Liver (tissue), 9 donors: Measurements from ENCODE around the gene RFFL. TPM values are rescaled to one million over a fixed set of nuclear protein-coding genes. Genes with fewer than 3 reads are reported as not detected.
A peak's percentile ranks its signal among the peaks of the same experiment; 100 is the strongest.
"Not testable (repeated sequence)": the region's sequence is repeated elsewhere in the genome, so short reads cannot be mapped to it uniquely, and the experiment has no call there.

Experiments
- DNase-seq: peaks from one replicate; pipeline ENCODE4 v3.0.0-alpha.2; 2017; ENCODE audit warnings: low spot score
- H3K27ac ChIP-seq, 2 donors: one replicate each; pipeline ENCODE4 v1.7.0; 2013; ENCODE audit warnings: inconsistent platforms in 2 of 2, low read length in 2 of 2, control low read depth in 1 of 2, low read depth in 1 of 2, mild to moderate bottlenecking in 1 of 2
- H3K27me3 ChIP-seq, 4 donors: one replicate each; pipeline versions ENCODE4 v1.6.1 to v1.7.0; 2013; ENCODE audit warnings: low read length in 3 of 4, inconsistent platforms in 1 of 4, mild to moderate bottlenecking in 1 of 4, moderate library complexity in 1 of 4; ENCODE audit not compliant: control insufficient read depth in 4 of 4, insufficient read depth in 4 of 4
- H3K36me3 ChIP-seq, 4 donors: one replicate each; pipeline versions ENCODE4 v1.6.1 to v1.7.0; 2013; ENCODE audit warnings: low read length in 3 of 4, mild to moderate bottlenecking in 3 of 4, low read depth in 1 of 4, moderate library complexity in 1 of 4; ENCODE audit not compliant: control insufficient read depth in 4 of 4, insufficient read depth in 3 of 4
- H3K4me1 ChIP-seq, 4 donors: one replicate each; pipeline versions ENCODE4 v1.6.1 to v1.7.0; 2013; ENCODE audit warnings: low read length in 3 of 4, mild to moderate bottlenecking in 3 of 4, moderate library complexity in 1 of 4; ENCODE audit not compliant: control insufficient read depth in 4 of 4, insufficient read depth in 4 of 4
- H3K4me3 ChIP-seq, 3 donors: one replicate each; pipeline versions ENCODE4 v1.6.1 to v1.7.0; 2013; ENCODE audit warnings: low read length in 3 of 3, control low read depth in 1 of 3, low read depth in 1 of 3, mild to moderate bottlenecking in 1 of 3
- H3K9ac ChIP-seq, 2 donors: one replicate each; pipeline ENCODE4 v1.7.0; 2013; ENCODE audit warnings: low read length in 2 of 2, mild to moderate bottlenecking in 2 of 2, moderate library complexity in 2 of 2, control low read depth in 1 of 2, low read depth in 1 of 2
- H3K9me3 ChIP-seq, 4 donors: one replicate each; pipeline versions ENCODE4 v1.6.1 to v1.7.0; 2013; ENCODE audit warnings: low read length in 3 of 4; ENCODE audit not compliant: control insufficient read depth in 4 of 4
- CTCF ChIP-seq: fragments of 150-350 bp; IDR thresholded peaks from 2 replicates; pipeline ENCODE4 v1.5.1; 2017; ENCODE audit warnings: improper control_type of control experiment, low read depth, low read length; ENCODE audit not compliant: missing input control
- EGR1 ChIP-seq, 2 donors: IDR thresholded peaks; 2 replicates each; pipeline ENCODE4 v1.6.1; 2016 to 2018; ENCODE audit warnings: antibody characterized with exemption in 2 of 2, low read depth in 2 of 2
- FOXA1 ChIP-seq: IDR thresholded peaks from 2 replicates; pipeline ENCODE4 v1.6.1; 2016; ENCODE audit warnings: antibody characterized with exemption
- FOXA2 ChIP-seq: IDR thresholded peaks from 2 replicates; pipeline ENCODE4 v1.6.1; 2016; ENCODE audit warnings: antibody characterized with exemption
- GABPA ChIP-seq, 2 donors: IDR thresholded peaks in 1 of 2; conservative IDR thresholded peaks in 1 of 2; 2 replicates each; pipeline ENCODE4 v1.6.1; 2016; ENCODE audit warnings: antibody characterized with exemption in 2 of 2, mild to moderate bottlenecking in 1 of 2, moderate library complexity in 1 of 2
- HNF4A ChIP-seq, 2 donors: conservative IDR thresholded peaks; 2 replicates each; pipeline ENCODE4 v1.6.1; 2016; ENCODE audit warnings: antibody characterized with exemption in 2 of 2, mild to moderate bottlenecking in 2 of 2
- HNF4G ChIP-seq: IDR thresholded peaks from 2 replicates; pipeline ENCODE4 v1.6.1; 2016; ENCODE audit warnings: antibody characterized with exemption
- JUND ChIP-seq, 2 donors: IDR thresholded peaks; 2 replicates each; pipeline ENCODE4 v1.6.1; 2016; ENCODE audit warnings: antibody characterized with exemption in 2 of 2
- MAX ChIP-seq: IDR thresholded peaks from 2 replicates; pipeline ENCODE4 v1.6.1; 2016; ENCODE audit warnings: antibody characterized with exemption
- NR2F2 ChIP-seq: IDR thresholded peaks from 2 replicates; pipeline ENCODE4 v1.6.1; 2016; ENCODE audit warnings: antibody characterized with exemption
- RAD21 ChIP-seq, 2 donors: IDR thresholded peaks; 2 replicates each; pipeline ENCODE4 v1.6.1; 2016; ENCODE audit warnings: antibody characterized with exemption in 2 of 2, mild to moderate bottlenecking in 2 of 2
- RXRA ChIP-seq, 2 donors: IDR thresholded peaks; 2 replicates each; pipeline ENCODE4 v1.6.1; 2017 to 2018; ENCODE audit warnings: antibody characterized with exemption in 2 of 2, mild to moderate bottlenecking in 1 of 2
- SP1 ChIP-seq: IDR thresholded peaks from 2 replicates; pipeline ENCODE4 v1.6.1; 2018; ENCODE audit warnings: antibody characterized with exemption, mild to moderate bottlenecking
- TAF1 ChIP-seq: conservative IDR thresholded peaks from 2 replicates; pipeline ENCODE4 v1.6.1; 2016; ENCODE audit warnings: antibody characterized with exemption, mild to moderate bottlenecking
- YY1 ChIP-seq: IDR thresholded peaks from 2 replicates; pipeline ENCODE4 v1.6.1; 2016; ENCODE audit warnings: antibody characterized with exemption, mild to moderate bottlenecking
- WGBS: extraction: QIAGEN DNeasy Blood & Tissue Kit; methylation state at CpG from one replicate; pipeline ENCODE4 v1.1.7; 2013; 5-methylcytosine and 5-hydroxymethylcytosine counted together
- polyA plus RNA-seq, 2 donors: library from polyadenylated mRNA; stranded (reverse) in 1 of 2; unstranded in 1 of 2; fragments of 200-250 nt in 1 of 2; fragments of >200 nt in 1 of 2; fragmentation: Nextera tagmentation in 1 of 2; extraction: Ambion mirVana in 1 of 2; gene quantifications; one replicate each; pipeline versions ENCODE4 v1.2.1 to v1.2.3, GENCODE V29; 2013 to 2015
- total RNA-seq, 2 donors: library from RNA; depleted of rRNA; stranded (reverse); fragments of >200 nt; gene quantifications; one replicate each; pipeline ENCODE4 v1.2.3, GENCODE V29; 2014
- TF ChIP-seq, protein P1 (sequence below): IDR thresholded peaks from 2 replicates; pipeline ENCODE4 v1.6.1; 2016; ENCODE audit warnings: antibody characterized with exemption
- TF ChIP-seq, protein P2 (sequence below): IDR thresholded peaks from 2 replicates; pipeline ENCODE4 v1.6.1; 2016; ENCODE audit warnings: antibody characterized with exemption
- TF ChIP-seq, protein P3 (sequence below): IDR thresholded peaks from 2 replicates; pipeline ENCODE4 v1.6.1; 2016; ENCODE audit warnings: antibody characterized with exemption, mild to moderate bottlenecking
- donor health status: healthy.
- donor health status: healthy.
- donor health status: healthy.
- donor health status: healthy.
- donor health status: healthy.

RFFL gene
- total RNA-seq = 10 to 100 TPM; 24.0 to 28.0 TPM
- 10 to 100 TPM; 15.9 to 20.0 TPM for polyA plus RNA-seq

GRCh38 chr17:35063514-35064223, at the start of gene RFFL:
TSS of gene RFFL (minus strand) at chr17:35063707. CDS start at chr17:35026553, 37,154 bp downstream.
- 6% methylated on average over 6 of the region's 6 CpGs for WGBS
- Histone ChIP-seq H3K9ac (peak within 1 kb of the TSS; percentile 78 to 83), H3K4me3 (peak within 1 kb of the TSS; percentile 51 to 62 (median 57)), H3K27me3 (no peaks in the 10 kb centered on the region), H3K4me1 (peaks cover 13 to 30% (median 14%) of the 10 kb centered on the region in 4 donors), H3K9me3 (no peaks in the 10 kb centered on the region), H3K36me3 (peaks cover 0 to 4% (median 2%) of the 10 kb centered on the region in 4 donors), H3K27ac (peak within 1 kb of the TSS; percentile 84 to 91)
- TF ChIP-seq EGR1 (IDR thresholded peaks at IDR 0.05; ENCODE audit: low read depth in 2 of 2) = peak in 1 of 2 donors; percentile 54
- no peak for TF ChIP-seq HNF4G
- peak; percentile 55 for TF ChIP-seq FOXA1
- TF ChIP-seq GABPA (IDR thresholded peaks at IDR 0.05 in 1 of 2, conservative IDR thresholded peaks at IDR 0.05 in 1 of 2) = peak in 1 of 2 donors; percentile 63
- peak; percentile 84 for TF ChIP-seq SP1
- TF ChIP-seq MAX = peak; percentile 73
- TF ChIP-seq, protein P1, sequence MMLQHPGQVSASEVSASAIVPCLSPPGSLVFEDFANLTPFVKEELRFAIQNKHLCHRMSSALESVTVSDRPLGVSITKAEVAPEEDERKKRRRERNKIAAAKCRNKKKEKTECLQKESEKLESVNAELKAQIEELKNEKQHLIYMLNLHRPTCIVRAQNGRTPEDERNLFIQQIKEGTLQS = peak; percentile 94
- TF ChIP-seq HNF4A (conservative IDR thresholded peaks at IDR 0.05) = peak; percentile 71 to 78
- TF ChIP-seq, protein P2, sequence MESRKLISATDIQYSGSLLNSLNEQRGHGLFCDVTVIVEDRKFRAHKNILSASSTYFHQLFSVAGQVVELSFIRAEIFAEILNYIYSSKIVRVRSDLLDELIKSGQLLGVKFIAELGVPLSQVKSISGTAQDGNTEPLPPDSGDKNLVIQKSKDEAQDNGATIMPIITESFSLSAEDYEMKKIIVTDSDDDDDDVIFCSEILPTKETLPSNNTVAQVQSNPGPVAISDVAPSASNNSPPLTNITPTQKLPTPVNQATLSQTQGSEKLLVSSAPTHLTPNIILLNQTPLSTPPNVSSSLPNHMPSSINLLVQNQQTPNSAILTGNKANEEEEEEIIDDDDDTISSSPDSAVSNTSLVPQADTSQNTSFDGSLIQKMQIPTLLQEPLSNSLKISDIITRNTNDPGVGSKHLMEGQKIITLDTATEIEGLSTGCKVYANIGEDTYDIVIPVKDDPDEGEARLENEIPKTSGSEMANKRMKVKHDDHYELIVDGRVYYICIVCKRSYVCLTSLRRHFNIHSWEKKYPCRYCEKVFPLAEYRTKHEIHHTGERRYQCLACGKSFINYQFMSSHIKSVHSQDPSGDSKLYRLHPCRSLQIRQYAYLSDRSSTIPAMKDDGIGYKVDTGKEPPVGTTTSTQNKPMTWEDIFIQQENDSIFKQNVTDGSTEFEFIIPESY = peak; percentile 80
- TF ChIP-seq JUND (IDR thresholded peaks at IDR 0.05) = peak; percentile 98
- TF ChIP-seq RXRA (IDR thresholded peaks at IDR 0.05) = peak; percentile 78 to 86
- TF ChIP-seq TAF1 = peak; percentile 86
- peak; percentile 71 for TF ChIP-seq FOXA2
- peak; percentile 65 to 75 for TF ChIP-seq RAD21 (IDR thresholded peaks at IDR 0.05)
- TF ChIP-seq, protein P3, sequence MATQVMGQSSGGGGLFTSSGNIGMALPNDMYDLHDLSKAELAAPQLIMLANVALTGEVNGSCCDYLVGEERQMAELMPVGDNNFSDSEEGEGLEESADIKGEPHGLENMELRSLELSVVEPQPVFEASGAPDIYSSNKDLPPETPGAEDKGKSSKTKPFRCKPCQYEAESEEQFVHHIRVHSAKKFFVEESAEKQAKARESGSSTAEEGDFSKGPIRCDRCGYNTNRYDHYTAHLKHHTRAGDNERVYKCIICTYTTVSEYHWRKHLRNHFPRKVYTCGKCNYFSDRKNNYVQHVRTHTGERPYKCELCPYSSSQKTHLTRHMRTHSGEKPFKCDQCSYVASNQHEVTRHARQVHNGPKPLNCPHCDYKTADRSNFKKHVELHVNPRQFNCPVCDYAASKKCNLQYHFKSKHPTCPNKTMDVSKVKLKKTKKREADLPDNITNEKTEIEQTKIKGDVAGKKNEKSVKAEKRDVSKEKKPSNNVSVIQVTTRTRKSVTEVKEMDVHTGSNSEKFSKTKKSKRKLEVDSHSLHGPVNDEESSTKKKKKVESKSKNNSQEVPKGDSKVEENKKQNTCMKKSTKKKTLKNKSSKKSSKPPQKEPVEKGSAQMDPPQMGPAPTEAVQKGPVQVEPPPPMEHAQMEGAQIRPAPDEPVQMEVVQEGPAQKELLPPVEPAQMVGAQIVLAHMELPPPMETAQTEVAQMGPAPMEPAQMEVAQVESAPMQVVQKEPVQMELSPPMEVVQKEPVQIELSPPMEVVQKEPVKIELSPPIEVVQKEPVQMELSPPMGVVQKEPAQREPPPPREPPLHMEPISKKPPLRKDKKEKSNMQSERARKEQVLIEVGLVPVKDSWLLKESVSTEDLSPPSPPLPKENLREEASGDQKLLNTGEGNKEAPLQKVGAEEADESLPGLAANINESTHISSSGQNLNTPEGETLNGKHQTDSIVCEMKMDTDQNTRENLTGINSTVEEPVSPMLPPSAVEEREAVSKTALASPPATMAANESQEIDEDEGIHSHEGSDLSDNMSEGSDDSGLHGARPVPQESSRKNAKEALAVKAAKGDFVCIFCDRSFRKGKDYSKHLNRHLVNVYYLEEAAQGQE = peak; percentile 74
- TF ChIP-seq CTCF = no peak
- peak; percentile 38 for TF ChIP-seq NR2F2
- peak; percentile 97 for TF ChIP-seq YY1
- DNase-seq = peak; percentile 84

DNA sequence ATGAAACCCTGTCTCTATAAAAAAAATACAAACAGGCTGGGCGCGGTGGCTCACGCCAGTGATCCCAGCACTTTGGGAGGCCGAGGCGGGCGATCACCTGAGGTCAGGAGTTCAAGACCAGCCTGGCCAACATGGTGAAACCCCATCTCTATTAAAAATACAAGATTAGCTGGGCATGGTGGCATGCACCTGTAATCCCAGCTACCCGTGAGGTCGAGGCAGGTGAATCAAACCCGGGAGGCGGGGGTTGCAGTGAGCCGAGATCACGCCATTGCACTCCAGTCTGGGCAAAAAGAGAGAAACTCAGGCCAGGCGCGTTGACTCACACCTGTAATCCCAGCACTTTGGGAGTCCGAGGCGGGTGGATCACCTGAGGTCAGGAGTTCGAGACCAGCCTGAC, 47.3 kb upstream of the RFFL start:
- 97% methylated on average over 17 of the region's 17 CpGs for WGBS

More for the DNA sequence above, 47.3 kb upstream of the RFFL start:
- not testable (repeated sequence) for H3K4me3 ChIP-seq, H3K27me3 ChIP-seq, H3K4me1 ChIP-seq, H3K9me3 ChIP-seq, DNase-seq, H3K27ac ChIP-seq, H3K9ac ChIP-seq, H3K36me3 ChIP-seq
